GF-D8 (cell line): Measurements from ENCODE around the gene CALCOCO2.
"Not testable (repeated sequence)": the region's sequence is repeated elsewhere in the genome, so short reads cannot be mapped to it uniquely, and the experiment has no call there.

Experiments used
- DNase-seq: peaks from one replicate; lab custom pipeline; 2025; lab: John Stamatoyannopoulos, UW

Gene CALCOCO2

DNA sequence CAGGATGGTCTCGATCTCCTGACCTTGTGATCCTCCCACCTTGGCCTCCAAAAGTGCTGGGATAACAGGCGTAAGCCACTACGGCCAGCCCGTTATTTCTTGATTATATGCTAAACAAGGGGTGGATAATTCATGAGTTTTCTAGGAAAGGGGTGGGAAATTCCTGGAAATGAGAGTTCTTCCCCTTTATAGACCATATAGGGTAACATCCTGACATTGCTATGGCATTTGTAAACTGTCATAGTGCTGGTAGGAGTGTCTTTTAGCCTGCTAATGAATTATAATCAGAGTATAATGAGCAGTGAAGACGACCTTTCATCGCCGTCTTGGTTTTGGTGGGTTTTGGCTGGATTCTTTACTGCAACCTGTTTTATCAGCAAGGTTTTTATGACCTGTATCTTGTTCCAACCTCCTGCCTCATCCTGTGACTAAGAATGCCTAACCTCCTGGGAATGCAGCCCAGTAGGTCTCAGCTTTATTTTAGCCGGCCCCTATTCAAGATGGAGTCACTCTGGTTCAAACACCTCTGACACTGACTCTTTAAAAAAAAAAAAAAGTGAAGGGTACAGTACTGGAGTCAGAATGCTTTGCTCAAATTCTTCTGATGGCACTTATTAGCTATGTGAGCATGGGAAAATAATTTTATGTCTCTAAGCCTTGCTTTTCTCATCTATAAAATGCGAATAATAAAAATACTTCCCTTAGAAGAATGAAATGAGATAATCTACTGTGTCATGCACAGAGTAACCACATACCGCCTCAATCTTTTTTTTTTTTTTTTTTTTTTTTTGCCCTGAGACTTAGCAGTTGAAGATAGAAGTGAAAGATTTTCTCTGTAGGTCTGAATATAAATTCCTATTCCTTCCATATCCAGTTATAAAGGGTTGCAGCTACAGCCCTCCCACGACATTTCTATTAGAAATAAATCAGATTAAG, 5.1 kb upstream of the CALCOCO2 start:
- no peak for DNase-seq

DNA sequence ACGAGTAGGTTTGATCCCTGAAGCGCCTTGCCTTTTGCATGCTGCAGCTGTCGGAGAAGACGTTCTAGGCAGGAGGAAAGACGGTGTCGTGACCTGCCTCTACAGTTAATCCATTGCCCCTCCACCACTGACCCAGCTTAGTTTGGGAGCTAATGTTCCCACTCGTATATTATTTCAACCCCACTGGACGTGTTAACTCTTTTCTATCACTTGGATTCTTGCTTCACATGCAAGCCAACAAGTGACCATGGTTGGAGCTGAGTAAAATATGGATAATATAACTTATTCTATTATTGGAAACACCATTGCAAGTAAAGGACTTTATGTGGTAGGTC, 681 bp downstream of the CALCOCO2 start:
- DNase-seq, result no peak

DNA sequence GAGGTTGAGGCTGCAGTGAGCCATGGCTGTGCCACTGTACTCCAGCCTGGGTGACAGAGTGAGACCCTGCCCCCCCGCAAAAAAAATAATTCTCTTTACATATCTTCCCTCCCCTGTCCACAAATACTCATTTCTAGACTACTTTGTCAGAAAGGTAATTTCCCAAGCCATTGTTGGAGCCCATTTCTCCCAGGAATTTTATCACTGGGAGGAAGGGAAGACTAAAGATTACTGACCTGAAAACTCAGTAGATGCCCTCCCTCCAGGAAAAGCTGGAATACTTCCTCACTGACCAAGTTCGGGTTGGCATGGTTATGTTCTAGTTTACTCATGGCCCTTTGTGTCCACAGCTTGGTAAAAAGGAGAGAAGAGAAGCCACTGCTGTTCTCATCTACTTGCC, 4.1 kb downstream of the CALCOCO2 start:
- DNase-seq, result no peak

DNA sequence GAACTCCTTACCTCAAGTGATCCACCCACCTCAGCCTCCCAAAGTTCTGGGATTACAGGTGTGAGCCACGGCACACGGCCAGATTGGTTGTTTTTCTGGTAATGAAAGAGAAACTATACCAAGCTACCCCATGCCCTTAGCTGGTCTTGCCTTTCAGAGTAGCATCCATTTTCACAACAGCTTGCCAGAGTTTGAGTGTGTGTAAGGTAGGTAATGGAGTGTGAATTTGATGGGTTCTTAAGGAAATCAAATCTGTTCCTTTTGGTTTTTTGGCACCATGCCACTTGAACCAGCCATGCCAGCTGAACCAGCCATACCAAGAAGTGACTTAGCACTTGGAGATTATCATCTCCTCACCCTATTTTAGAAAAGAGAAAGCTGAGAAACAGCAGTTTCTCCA, 5.1 kb downstream of the CALCOCO2 start:
- DNase-seq, result no peak

DNA sequence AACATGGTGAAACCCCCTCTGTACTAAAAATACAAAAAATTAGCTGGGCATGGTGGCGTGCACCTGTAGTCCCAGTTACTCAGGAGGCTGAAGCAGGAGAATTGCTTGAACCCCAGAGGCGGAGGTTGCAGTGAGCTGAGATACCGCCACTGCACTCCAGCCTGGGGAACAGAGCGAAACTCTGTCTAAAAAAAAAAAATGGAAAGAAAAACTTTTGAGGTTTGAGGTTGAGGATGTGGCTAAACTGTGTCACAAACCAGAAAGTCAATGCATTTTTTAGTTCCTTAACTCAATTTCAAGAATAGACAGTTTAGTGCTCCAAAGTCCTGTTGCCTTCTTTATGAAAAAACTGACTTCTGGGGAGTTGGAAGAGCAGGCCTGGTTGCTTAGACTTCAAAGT, 6.6 kb downstream of the CALCOCO2 start:
- DNase-seq, result peak; percentile 56

DNA sequence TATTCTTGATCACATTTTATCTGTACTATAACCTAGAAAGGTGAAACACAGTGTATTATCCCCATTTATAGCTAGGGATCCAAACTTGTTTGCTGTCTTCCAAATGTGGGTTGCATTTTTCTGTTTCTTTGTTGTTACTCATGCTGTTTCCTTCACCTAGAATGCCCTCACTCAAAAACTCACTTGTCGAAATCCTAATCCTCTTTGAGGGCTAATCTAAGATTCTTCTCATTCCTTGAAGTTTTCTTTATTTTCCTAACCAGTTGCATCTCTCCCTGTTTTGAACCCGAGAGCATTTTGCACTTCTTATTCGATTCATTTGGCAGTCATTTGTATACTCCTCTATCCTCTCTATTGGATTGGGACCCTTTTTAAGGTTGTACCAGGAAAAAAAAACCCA, 9.6 kb downstream of the CALCOCO2 start:
- DNase-seq, result no peak

DNA sequence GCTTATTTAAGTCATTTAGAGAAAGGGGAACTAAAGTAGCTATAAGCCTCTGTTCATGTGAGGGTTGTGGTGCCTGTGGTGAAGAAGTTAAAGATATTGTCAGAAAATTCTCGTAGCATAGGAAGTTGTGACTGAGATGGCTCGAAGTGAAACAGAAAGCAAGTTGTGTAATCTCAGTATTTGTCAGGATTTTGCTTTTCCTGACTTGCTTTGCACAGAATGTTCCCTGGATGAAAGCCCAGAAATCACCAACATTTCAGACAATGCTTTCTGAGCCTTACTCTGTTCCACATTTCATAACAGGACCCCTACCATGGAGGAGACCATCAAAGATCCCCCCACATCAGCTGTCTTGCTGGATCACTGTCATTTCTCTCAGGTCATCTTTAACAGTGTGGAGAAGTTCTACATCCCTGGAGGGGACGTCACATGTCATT, 10.6 kb downstream of the CALCOCO2 start:
- DNase-seq, result peak; percentile 77

DNA sequence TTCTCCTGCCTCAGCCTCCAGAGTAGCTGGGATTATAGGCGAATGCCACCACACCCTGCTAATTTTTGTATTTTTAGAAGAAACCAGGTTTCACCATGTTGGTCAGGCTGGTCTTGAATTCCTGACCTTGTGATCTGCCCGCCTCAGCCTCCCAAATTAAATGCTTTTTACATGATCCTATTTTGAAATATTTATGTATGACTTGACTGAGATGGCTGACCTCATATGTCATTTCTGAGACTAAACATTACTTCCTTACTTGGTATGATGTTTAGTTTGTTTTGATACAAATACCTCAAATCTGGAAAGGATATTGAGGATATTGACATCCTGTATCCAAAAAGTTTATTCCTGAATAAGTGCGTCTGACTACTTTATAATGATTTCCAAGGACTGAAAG, 11.9 kb downstream of the CALCOCO2 start:
- no peak for DNase-seq

DNA sequence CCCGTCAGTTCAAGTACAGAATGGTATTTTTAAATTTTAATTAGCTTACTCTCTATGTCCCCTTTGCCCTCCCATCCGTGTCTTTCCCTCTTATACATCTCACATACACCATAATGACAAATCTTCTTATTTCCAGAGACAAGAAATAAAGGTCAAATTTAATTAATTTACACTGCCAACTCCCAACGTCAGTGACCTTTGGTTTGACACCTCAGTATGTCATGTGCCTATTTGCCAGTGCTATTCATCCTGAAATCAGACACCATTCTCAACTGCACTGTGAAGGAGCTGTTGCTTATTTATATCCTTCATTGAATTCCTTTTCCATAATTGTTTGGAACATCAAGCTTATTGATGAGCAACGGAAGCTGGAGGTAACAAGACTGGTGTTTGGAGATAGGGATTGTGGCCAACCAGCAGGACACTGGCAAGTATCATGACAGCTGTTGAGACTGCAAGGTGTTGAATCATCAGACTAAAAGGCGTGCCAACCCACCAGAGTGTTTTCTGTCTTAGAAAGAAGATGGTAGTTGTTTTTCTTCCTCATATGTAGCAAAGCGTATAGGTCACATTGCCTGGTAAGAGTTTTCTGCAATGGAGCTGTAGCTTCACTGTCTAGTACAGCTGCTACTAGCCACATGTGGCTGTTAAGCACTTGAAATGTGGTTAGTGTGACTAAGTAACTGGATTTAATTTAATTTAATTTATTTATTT, 12.5 kb downstream of the CALCOCO2 start:
- DNase-seq, result no peak

DNA sequence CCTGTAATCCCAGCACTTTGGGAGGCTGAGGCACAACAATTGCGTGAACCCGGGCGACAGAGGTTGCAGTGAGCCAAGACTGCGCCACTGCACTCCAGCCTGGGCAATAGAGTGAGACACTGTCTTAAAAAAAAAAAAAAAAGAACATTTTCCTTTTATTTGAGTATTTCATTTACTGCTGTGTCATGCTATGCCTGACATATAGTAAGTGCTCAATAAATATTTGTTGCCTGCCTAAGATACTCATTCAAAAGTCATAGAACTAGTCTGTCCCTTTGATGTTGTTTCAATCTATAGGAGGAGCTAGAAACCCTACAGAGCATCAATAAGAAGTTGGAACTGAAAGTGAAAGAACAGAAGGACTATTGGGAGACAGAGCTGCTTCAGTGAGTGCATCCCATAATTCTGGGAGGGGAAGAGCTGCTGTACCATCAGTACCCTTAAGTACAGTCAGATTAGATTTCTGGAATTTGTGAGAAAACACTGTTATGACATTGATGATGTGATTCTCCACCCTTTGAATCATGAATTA, 20.0 kb downstream of the CALCOCO2 start:
- no peak for DNase-seq

DNA sequence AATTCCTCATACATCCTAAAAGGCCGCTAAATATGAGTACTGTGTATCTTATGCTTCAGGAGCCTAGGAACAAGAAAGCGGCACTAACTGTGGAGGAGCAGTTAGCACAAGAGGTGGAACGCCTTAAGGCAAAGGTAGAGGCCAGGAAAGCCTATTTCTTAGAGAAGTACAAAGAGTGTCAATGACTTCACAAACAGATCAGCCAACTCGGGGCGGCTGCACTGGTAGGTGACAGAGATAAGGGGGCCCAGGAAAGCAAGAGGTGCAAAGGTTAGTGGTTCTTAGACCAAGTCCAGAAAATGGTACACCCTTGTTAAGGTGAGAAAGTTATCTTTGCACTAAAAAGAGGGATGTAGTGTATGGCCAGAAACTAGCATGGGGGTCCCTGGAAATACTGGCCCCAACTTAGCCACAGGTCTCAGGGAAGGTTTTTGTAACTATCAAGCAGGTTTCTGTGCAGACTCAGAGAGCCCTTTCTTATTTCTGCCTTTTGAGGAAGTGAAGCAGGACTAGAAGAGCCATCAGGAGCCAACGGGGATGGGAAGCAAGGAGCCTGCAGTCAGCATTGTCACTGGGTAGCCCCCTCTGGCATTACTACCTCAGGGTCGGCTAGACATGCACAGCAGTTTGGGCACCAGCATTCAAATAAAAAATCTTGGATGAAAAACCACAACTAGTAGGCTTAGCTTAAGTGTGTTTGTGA, 24.1 kb downstream of the CALCOCO2 start:
- no peak for DNase-seq

DNA sequence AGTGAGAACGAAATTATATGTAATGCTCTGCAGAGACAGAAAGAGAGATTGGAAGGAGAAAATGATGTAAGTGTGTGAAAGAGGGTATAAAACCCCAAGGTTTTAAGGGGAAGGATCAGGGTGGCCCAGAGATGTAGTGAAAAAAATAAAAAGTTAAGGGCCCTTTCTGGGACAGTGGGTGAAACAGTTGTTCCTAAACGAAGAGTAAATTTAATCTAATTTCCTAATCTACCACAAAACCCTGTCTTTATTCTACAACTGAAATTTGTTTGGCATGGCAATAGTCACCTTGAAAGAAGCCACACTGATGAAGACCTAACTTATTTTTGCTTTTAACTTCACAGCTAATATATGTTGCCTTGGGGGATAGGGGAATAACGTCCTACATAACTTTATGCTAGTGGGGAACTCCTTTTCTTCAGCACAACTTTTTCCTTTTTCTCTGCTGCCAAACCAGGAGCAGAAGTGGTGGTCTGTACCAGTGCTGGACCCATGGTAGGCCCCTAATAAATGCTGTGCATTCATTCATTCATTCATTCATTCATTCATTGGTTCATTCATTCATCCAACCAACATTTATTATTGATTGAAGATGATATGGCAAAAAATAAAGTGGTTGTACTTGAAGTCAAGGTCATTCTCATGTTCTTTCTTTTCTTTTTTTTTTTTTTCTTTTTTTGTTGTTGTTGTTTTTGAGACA, 25.4 kb downstream of the CALCOCO2 start:
- DNase-seq, result no peak

DNA sequence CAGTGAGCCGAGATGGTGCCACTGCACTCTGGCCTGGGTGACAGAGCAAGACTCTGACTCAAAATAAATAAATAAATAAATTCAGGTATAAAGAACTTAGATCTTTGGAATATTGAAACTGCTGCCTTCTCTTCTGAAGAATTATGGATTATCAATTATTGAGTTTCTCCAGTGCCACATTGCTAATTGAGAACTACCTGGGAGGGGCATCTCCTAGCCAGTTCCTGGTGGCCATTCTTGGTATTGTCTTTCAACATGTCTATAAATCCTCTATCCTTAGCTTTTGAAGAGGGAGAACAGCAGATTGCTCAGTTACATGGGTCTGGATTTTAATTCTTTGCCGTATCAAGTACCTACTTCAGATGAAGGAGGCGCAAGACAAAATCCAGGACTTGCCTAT, 29.2 kb downstream of the CALCOCO2 start:
- DNase-seq, result no peak

DNA sequence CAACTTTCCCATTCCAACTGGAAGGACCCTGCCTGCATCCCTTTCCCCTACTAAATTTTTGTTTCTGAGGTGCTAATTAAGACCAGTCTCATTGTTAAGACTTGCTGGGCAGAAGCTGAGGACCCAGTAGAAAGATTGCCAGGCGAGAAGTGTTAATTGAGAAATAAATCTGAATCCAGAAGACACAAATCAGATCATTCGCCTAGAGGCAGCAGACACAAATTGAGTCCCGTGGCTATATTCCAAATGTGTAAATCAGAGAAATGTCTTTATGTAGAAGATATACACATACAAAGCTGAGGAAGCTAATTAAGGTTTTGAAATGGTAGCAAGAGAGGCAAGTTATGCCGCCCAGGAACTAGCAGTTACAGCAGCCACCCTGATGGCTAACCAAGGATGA, 29.6 kb downstream of the CALCOCO2 start:
- DNase-seq, result no peak

DNA sequence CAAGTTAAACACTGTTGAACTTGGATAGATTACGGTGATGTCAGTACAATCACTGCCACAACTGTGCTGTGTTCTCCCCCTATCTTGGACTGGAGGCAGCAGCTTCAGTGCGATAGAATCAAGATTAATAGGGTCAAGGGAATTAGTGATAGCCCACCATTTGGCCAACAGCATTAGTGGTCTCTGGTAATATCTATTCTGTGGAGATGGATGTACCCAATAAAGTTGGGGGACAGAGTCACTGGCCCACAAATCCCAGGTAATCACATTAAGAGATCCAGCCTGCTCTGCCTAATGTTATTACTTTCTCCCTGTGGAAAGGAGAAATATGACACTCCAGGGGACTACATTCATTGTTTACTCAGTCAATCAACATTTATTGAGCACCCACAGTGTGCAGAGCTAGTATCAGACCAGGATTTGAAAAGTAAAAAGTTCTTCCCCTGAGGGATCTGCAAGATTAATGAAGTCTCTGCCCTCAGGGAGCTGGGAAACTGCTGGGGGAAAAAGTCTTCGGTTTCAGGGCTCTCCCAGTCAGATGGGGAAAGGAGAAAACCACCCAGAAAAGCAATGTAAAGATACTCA, 38.2 kb downstream of the CALCOCO2 start:
- DNase-seq, result no peak

DNA sequence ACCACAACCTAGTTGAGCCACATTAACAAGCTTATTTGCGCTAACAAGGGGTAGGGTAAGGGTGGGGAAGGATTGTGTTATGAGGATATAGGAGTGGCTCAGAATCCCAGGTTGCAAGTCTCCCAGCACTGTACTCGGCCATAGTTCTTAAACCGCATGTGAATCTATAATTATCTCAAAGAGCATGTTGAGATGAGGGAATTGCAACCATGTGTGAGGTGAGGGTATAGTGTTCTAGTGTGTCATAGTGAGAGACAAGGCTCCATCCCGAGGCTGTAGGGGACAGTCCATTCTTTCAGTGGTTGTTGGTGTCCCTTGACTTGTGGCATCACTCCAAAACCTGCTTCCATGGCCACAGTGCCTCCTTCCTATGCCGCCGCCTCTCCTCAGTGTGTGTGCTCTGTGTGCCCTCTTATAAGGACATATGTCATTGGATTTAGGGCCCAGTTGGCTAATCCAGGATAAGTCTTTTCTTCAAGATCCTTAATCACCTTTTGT, 39.0 kb downstream of the CALCOCO2 start:
- DNase-seq, result no peak

DNA sequence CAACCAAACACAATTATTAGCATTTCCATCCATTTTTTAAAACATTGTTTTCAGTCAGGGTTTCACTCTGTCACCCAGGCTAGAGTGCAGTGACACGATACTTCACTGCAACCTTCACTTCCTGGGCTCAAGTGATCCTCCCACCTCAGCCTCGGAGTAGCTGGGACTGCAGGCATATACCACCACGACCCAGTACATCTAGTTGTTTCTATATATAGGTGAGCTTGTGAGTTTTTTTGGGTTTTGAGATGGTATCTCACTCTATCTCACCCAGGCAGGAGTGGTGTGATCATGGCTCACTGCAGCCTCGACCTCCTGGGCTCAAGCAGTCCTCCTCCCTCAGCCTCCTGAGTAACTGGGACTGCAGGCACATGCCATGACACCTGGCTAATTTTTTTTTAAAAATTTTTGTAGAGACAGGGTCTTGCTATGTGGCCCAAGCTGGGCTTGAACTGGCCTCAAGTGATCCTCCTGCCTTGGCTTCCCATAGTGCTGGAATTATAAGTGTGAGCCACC, 40.3 kb downstream of the CALCOCO2 start:
- no peak for DNase-seq

DNA sequence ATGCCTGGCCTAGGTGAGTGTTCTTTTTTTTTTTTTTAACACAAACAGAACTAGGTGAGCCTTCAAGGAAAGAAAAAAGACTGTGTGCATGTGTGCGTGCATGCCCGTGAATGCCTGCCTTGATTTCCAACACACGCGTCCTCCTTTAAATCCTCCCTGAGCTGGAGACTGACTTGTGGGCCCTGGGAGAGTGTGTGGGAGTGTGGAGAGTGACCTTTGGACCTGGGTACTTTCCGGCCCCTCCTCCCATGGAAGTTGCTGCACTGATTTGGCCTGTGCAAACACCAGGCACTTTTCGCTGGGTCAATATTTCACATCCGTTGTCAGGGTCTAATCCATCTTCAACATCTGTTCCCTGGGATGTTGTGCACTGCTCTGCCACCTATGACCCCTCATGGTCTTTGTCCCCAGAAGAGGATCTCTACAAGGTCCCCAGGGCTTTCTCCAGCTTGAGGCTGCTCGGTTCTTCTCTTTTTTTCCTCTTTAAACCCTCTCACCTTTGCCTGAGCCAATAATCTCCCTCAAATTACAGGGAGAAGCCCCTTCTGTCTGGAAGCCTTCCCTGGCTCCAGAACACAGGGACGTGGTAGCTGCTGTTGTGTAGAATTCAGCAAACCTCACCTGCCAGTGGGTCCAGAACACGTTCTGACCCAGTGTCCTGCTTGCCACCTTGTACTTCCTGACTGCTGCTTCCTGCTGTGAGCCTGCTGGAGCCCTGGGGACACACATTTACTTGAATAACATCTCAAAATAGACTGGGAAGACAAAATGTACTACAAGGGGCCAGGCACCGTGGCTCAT, 40.9 kb downstream of the CALCOCO2 start:
- no peak for DNase-seq

DNA sequence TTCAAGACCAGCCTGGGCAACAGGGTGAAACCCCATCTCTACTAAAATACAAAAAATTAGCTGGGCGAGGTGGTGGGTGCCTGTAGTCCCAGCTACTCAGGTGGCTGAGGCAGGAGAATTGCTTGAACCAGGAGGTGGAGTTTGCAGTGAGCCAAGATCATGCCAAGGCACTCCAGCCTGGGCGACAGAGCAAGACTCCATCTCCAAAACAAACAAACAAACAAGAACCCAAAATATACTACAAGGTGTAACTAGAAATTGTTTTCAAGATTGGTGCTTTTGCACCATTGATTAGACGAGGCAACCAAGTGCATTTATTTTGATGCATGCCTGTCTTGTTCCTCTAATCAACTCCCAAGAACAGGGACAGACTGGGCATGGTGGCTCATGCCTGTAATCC, 41.6 kb downstream of the CALCOCO2 start:
- not testable (repeated sequence) for DNase-seq

DNA sequence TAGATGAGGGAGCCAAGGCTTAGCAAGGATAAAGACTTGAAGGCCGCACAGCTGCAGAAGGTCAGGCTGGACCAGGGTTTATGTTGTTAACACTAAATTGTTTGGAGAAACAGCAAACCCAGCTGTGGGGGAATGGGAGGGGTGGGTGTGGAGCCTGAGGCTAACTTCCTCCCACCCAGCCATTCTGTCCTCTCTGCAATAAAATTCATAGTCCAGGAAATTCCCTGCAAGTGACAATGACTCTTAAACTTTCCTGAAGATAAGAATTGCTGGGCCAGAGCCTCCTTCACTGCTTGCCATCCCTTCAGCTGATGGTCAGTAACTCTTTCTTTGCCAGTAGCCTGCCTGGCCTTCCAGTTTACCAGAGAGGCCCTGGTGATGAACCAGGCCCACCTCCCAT, 42.4 kb downstream of the CALCOCO2 start:
- no peak for DNase-seq
